ENCODE results near the gene FGL2.

- TF ChIP-seq CTCF (IDR thresholded peaks at IDR 0.05) (no peak), EP300 (IDR thresholded peaks at IDR 0.05) (no peak), POLR2A (IDR thresholded peaks at IDR 0.05; ENCODE audit: low read depth) (no peak), POLR2AphosphoS5 (IDR thresholded peaks at IDR 0.05) (no peak)
Observed at GRCh38 chr7:77216181-77216845, 16.7 kb upstream of the FGL2 start.

Measured in esophagus muscularis mucosa (tissue), 4 donors.